Sigmoid colon (tissue), 4 donors: ENCODE results near the gene CDKAL1.

Source experiments
- CTCF ChIP-seq, 4 experiments: fragments of 450-650 bp in 3 of 4; fragments of 200-600 bp in 1 of 4; IDR thresholded peaks; one replicate each; pipeline ENCODE4 v1.5.1; 2016 to 2019; ENCODE audit warnings: antibody characterized with exemption in 4 of 4, mild to moderate bottlenecking in 3 of 4, moderate library complexity in 2 of 4
- EP300 ChIP-seq, 4 donors: sonication (generic); formaldehyde crosslinking; IDR thresholded peaks; one replicate each; pipeline ENCODE4 v1.6.1; 2017; ENCODE audit warnings: antibody characterized with exemption in 4 of 4

GRCh38 chr6:21238208-21238607 is 704.0 kb downstream of the CDKAL1 start:
- TF ChIP-seq CTCF (IDR thresholded peaks at IDR 0.05) = no peak
- TF ChIP-seq EP300 (IDR thresholded peaks at IDR 0.05) = no peak
